ENCODE data around the gene SRD5A2. TPM values are rescaled to one million over a fixed set of nuclear protein-coding genes. Genes with fewer than 3 reads are reported as not detected.

Gene SRD5A2
- total and polyA plus RNA-seq, 2 experiments from 2014 or later: 0.40 TPM; not detected in 1

DNA sequence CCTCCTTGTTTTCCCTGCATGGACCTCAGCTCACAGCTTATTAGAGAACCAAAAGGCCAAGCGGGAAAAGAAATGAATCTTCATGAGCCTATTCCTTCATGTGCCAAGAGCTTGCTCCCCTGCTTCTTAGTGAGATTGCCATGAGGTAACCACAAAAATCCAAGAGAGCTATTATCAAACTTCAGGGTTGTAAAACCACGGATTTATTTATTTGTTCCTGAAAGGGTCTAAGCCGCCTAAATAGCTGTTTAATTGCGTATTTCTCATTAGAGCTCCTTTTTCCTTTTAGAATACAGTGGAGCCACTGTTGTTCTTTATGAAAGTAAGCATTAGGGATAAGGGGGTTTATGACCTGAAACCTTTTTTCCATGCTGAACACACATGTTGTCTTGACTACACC lies 58.0 kb downstream of the SRD5A2 start:
- H3K4me1 ChIP-seq (ENCODE audit: insufficient read depth): peaks cover 6% of the 10 kb centered on the region
- no peaks in the 10 kb centered on the region for H3K9me3 ChIP-seq (ENCODE audit: low read depth)
- no peak overlapping the region for H2AFZ ChIP-seq
- H3K4me3 ChIP-seq: no peak overlapping the region
- H3K79me2 ChIP-seq: no peaks in the 10 kb centered on the region
- H4K20me1 ChIP-seq (ENCODE audit: insufficient read depth, poor library complexity, severe bottlenecking): no peaks in the 10 kb centered on the region
- peak overlapping the region; percentile 56 for H3K27ac ChIP-seq
- H3K36me3 ChIP-seq (replicated peaks; ENCODE audit: insufficient read depth, low read depth): no peaks in the 10 kb centered on the region
- TF ChIP-seq, protein P1, sequence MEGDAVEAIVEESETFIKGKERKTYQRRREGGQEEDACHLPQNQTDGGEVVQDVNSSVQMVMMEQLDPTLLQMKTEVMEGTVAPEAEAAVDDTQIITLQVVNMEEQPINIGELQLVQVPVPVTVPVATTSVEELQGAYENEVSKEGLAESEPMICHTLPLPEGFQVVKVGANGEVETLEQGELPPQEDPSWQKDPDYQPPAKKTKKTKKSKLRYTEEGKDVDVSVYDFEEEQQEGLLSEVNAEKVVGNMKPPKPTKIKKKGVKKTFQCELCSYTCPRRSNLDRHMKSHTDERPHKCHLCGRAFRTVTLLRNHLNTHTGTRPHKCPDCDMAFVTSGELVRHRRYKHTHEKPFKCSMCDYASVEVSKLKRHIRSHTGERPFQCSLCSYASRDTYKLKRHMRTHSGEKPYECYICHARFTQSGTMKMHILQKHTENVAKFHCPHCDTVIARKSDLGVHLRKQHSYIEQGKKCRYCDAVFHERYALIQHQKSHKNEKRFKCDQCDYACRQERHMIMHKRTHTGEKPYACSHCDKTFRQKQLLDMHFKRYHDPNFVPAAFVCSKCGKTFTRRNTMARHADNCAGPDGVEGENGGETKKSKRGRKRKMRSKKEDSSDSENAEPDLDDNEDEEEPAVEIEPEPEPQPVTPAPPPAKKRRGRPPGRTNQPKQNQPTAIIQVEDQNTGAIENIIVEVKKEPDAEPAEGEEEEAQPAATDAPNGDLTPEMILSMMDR (IDR thresholded peaks at IDR 0.05; ENCODE audit: poor library complexity): no peak
- TF ChIP-seq EZH2 (IDR thresholded peaks at IDR 0.05; ENCODE audit: borderline replicate concordance): no peak
- no peak for TF ChIP-seq EZH2phosphoT487 (IDR thresholded peaks at IDR 0.05; ENCODE audit: low read depth, severe bottlenecking, unreplicated experiment)
- H3K9me2 ChIP-seq (replicated peaks; ENCODE audit: insufficient read depth): no peaks in the 10 kb centered on the region
- no peak for DNase-seq (ENCODE audit: low spot score)
- no peaks in the 10 kb centered on the region for H3K27me3 ChIP-seq
- WGBS (ENCODE audit: low lambda C conversion rate, missing lambda C conversion rate): 57% methylated on average over 4 of the region's 4 CpGs
- H3K4me2 ChIP-seq: no peak overlapping the region

DNA sequence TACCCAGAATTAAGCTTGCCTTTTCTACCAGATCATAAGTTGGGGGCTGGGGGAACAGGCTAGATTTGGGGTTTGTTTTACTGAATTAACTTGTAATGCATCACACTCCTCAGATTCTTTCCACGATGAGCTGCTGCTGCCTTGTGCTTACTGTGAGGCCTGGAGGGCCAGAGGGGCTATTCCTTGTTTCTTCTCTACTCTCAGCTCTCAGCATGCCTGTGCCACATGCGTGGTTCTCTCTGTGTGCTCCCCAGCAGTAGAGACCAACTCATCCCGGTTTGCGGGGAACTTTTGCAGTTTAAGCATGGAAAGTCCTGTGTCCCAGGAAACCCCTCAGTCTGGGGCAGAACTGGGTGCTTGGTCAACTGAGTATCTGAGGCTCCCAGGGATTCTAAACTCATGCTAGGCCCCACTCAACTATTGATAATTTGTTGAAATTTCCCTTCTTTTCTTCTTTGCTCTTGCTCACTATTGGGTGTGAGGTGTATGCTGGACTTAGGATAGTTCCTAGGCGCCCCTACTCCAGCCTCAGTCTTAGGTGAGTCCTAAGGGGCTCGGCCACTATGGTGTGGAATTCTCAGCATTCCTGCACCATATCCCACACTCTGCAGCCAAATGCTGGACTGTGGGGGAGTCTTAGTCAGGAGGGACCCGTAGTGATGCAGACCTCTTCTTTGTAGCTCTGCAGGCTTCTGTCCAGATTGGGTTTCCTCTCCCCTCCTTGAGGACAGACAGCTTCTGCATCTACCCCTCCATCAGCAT lies 63.1 kb downstream of the SRD5A2 start:
- Histone ChIP-seq H3K27ac (no peak overlapping the region), H3K4me2 (no peak overlapping the region), H2AFZ (no peak overlapping the region), H3K9me3 (ENCODE audit: low read depth) (no peaks in the 10 kb centered on the region), H3K36me3 (replicated peaks; ENCODE audit: insufficient read depth, low read depth) (no peaks in the 10 kb centered on the region), H4K20me1 (ENCODE audit: insufficient read depth, poor library complexity, severe bottlenecking) (no peaks in the 10 kb centered on the region), H3K27me3 (no peaks in the 10 kb centered on the region), H3K4me3 (no peak overlapping the region), H3K79me2 (no peaks in the 10 kb centered on the region), H3K9me2 (replicated peaks; ENCODE audit: insufficient read depth) (no peaks in the 10 kb centered on the region), H3K4me1 (ENCODE audit: insufficient read depth) (peaks cover 6% of the 10 kb centered on the region)
- WGBS (ENCODE audit: low lambda C conversion rate, missing lambda C conversion rate): 89% methylated on average over 7 of the region's 7 CpGs
- no peak for DNase-seq (ENCODE audit: low spot score)
- TF ChIP-seq EZH2 (IDR thresholded peaks at IDR 0.05; ENCODE audit: borderline replicate concordance): no peak

DNA sequence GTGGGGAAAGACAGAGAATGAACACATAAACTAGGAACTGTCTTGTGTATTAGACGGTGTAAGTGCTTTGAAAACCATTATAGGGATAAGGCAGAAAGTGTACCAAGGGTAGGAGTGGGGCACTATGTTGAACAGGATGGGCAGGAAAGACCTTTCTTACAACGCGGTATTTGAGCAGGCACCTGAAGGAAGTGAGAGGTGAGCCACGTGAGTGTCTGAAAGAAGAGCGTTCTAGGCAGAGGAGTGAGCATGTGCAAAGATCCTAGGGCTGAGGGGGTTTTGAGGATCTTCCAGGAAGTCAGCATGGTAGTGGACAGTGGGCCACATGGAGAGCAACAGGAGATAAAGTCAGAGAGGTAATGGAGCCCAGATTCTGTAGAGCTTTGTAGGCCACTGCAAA lies 65.2 kb downstream of the SRD5A2 start:
- H3K9me2 ChIP-seq (replicated peaks; ENCODE audit: insufficient read depth): no peaks in the 10 kb centered on the region
- H3K36me3 ChIP-seq (replicated peaks; ENCODE audit: insufficient read depth, low read depth): no peaks in the 10 kb centered on the region
- H3K9me3 ChIP-seq (ENCODE audit: low read depth): no peaks in the 10 kb centered on the region
- 92% methylated on average over 5 of the region's 5 CpGs for WGBS (ENCODE audit: low lambda C conversion rate, missing lambda C conversion rate)
- no peak overlapping the region for H3K4me2 ChIP-seq
- TF ChIP-seq EZH2 (IDR thresholded peaks at IDR 0.05; ENCODE audit: borderline replicate concordance) (no peak), EZH2phosphoT487 (IDR thresholded peaks at IDR 0.05; ENCODE audit: low read depth, severe bottlenecking, unreplicated experiment) (no peak)
- TF ChIP-seq, protein P1 (IDR thresholded peaks at IDR 0.05; ENCODE audit: poor library complexity): no peak
- no peak overlapping the region for H3K27ac ChIP-seq
- H3K79me2 ChIP-seq: no peaks in the 10 kb centered on the region
- DNase-seq (ENCODE audit: low spot score): no peak
- H3K27me3 ChIP-seq: no peaks in the 10 kb centered on the region
- H4K20me1 ChIP-seq (ENCODE audit: insufficient read depth, poor library complexity, severe bottlenecking): no peaks in the 10 kb centered on the region
- H3K4me3 ChIP-seq: no peak overlapping the region
- no peak overlapping the region for H2AFZ ChIP-seq
- H3K4me1 ChIP-seq (ENCODE audit: insufficient read depth): no peaks in the 10 kb centered on the region

DNA sequence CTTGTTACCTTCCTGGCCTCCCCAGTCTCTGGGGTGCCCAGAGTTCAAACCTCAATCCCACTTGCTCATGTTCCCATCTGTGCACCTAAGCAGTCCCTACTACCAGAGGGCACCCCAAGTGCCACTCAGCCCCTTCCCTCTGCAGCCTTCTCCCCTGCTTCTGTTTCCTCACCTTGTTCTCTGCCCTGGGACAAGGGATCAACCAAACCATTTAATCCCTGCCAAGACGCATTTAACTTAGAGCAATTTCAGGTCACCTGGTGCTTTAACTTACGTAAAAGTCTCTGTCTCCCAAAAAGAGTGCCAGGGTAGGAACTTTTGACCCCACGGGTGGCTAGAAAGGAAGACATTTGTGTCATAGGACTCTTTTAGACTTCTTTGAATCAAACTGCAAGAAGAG lies 67.2 kb downstream of the SRD5A2 start:
- no peak for DNase-seq (ENCODE audit: low spot score)

More for the DNA sequence above, 67.2 kb downstream of the SRD5A2 start:
- H3K79me2 ChIP-seq: no peaks in the 10 kb centered on the region
- H3K9me3 ChIP-seq (ENCODE audit: low read depth): no peaks in the 10 kb centered on the region
- no peak overlapping the region for H3K4me2 ChIP-seq
- H3K27ac ChIP-seq: no peak overlapping the region
- no peaks in the 10 kb centered on the region for H4K20me1 ChIP-seq (ENCODE audit: insufficient read depth, poor library complexity, severe bottlenecking)
- no peaks in the 10 kb centered on the region for H3K27me3 ChIP-seq
- TF ChIP-seq EZH2 (IDR thresholded peaks at IDR 0.05; ENCODE audit: borderline replicate concordance) (no peak), EZH2phosphoT487 (IDR thresholded peaks at IDR 0.05; ENCODE audit: low read depth, severe bottlenecking, unreplicated experiment) (no peak)
- TF ChIP-seq, protein P1 (IDR thresholded peaks at IDR 0.05; ENCODE audit: poor library complexity): no peak
- 85% methylated on average over 3 of the region's 3 CpGs for WGBS (ENCODE audit: low lambda C conversion rate, missing lambda C conversion rate)
- H3K36me3 ChIP-seq (replicated peaks; ENCODE audit: insufficient read depth, low read depth): no peaks in the 10 kb centered on the region
- H2AFZ ChIP-seq: no peak overlapping the region
- no peaks in the 10 kb centered on the region for H3K9me2 ChIP-seq (replicated peaks; ENCODE audit: insufficient read depth)
- H3K4me3 ChIP-seq: no peak overlapping the region
- no peaks in the 10 kb centered on the region for H3K4me1 ChIP-seq (ENCODE audit: insufficient read depth)

Measured in hepatocyte (in vitro differentiated cells).